ENCODE data around the gene GFRA1.

GFRA1 gene

DNA sequence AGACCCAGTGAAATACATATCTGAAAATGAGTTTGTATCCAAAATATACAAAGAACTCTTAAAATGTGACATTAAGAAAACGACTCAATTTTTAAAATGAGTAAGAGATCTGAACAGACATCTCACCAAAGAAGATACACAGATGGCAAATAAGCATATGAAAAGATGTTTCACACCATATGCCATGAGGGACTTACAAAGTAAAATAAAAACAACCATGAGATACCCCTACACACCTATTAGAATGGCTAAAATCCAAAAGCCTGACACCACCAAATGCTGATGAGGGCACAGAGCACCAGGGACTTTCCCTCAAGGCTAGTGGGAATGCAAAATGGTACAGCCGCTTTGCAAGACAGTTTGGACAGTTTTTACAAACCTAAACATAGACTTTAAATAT is 27.9 kb downstream of the GFRA1 start:
- no peak overlapping the region for H3K4me3 ChIP-seq (ENCODE audit: control insufficient read depth, low read depth, low read length)
- no peak for DNase-seq (ENCODE audit: low read depth)
- TF ChIP-seq, protein P1, sequence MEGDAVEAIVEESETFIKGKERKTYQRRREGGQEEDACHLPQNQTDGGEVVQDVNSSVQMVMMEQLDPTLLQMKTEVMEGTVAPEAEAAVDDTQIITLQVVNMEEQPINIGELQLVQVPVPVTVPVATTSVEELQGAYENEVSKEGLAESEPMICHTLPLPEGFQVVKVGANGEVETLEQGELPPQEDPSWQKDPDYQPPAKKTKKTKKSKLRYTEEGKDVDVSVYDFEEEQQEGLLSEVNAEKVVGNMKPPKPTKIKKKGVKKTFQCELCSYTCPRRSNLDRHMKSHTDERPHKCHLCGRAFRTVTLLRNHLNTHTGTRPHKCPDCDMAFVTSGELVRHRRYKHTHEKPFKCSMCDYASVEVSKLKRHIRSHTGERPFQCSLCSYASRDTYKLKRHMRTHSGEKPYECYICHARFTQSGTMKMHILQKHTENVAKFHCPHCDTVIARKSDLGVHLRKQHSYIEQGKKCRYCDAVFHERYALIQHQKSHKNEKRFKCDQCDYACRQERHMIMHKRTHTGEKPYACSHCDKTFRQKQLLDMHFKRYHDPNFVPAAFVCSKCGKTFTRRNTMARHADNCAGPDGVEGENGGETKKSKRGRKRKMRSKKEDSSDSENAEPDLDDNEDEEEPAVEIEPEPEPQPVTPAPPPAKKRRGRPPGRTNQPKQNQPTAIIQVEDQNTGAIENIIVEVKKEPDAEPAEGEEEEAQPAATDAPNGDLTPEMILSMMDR (conservative IDR thresholded peaks at IDR 0.05; ENCODE audit: control insufficient read depth, insufficient read depth, low read depth, low read length), result no peak

- H3K4me3 ChIP-seq (ENCODE audit: control insufficient read depth, low read depth, low read length), result no peak overlapping the region
- DNase-seq (ENCODE audit: low read depth), result no peak
- TF ChIP-seq, protein P1 (conservative IDR thresholded peaks at IDR 0.05; ENCODE audit: control insufficient read depth, insufficient read depth, low read depth, low read length), result no peak
Observed at GRCh38 chr10:116241642-116242410, 31.2 kb downstream of the GFRA1 start.

GRCh38 chr10:116241085-116241484 is 31.9 kb downstream of the GFRA1 start:
- H3K4me3 ChIP-seq (ENCODE audit: control insufficient read depth, low read depth, low read length), result no peak overlapping the region
- TF ChIP-seq, protein P1 (conservative IDR thresholded peaks at IDR 0.05; ENCODE audit: control insufficient read depth, insufficient read depth, low read depth, low read length), result no peak
- no peak for DNase-seq (ENCODE audit: low read depth)

- no peak for DNase-seq (ENCODE audit: low read depth)
- no peak overlapping the region for H3K4me3 ChIP-seq (ENCODE audit: control insufficient read depth, low read depth, low read length)
- TF ChIP-seq, protein P1 (conservative IDR thresholded peaks at IDR 0.05; ENCODE audit: control insufficient read depth, insufficient read depth, low read depth, low read length), result no peak
Observed at GRCh38 chr10:116240157-116240950, 32.7 kb downstream of the GFRA1 start.

DNA sequence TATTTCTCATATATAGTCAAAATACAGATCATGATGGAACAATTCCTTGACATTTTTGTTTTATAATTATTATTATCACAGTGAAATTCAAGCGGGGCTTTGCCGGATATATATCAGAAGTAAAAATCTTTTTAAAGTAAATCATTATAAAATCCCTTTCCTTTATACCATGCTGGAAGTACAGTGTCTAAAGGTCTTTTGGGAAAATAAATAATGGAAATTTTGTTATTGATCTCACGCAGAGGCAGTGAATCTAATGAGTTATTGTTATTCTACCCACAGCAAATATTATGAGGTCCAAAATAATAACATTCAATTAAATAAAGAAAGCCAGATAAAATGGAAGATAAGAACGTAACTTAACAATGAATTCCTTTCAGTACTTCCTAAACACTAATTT is 33.8 kb downstream of the GFRA1 start:
- TF ChIP-seq, protein P1 (conservative IDR thresholded peaks at IDR 0.05; ENCODE audit: control insufficient read depth, insufficient read depth, low read depth, low read length), result no peak
- no peak overlapping the region for H3K4me3 ChIP-seq (ENCODE audit: control insufficient read depth, low read depth, low read length)
- no peak for DNase-seq (ENCODE audit: low read depth)

DNA sequence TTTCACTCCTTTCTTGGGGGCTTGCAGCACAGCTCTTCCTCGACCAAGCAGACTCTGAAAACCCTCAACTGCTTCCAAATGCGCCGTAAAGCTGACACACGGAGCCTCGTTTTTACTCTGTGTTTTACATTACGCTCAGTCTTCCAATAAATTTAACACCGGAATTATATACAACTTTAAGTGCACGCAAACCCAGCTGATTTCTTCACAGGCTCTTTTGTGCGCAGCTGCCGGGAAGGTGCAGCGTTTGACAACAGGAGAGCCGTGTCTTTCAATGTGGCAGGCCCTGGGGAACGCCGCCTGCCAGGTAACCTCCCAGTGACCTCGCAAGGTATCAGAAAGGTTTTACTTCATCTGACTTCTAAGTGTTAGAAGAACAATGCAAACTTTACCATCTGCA is 35.0 kb downstream of the GFRA1 start:
- TF ChIP-seq, protein P1 (conservative IDR thresholded peaks at IDR 0.05; ENCODE audit: control insufficient read depth, insufficient read depth, low read depth, low read length), result no peak
- DNase-seq (ENCODE audit: low read depth), result no peak
- H3K4me3 ChIP-seq (ENCODE audit: control insufficient read depth, low read depth, low read length), result no peak overlapping the region
